Natural killer cell treated with Interleukin-12 subunit alpha and Interleukin-12 subunit beta and Interleukin-15 and Interleukin-18, amount 100 ng/mL, for 72 hours (primary cell): ENCODE data around the gene MMS22L. TPM values are rescaled to one million over a fixed set of nuclear protein-coding genes. Genes with fewer than 3 reads are reported as not detected.
A peak's percentile ranks its signal among the peaks of the same experiment; 100 is the strongest.
"Not testable (repeated sequence)": the region's sequence is repeated elsewhere in the genome, so short reads cannot be mapped to it uniquely, and the experiment has no call there.

Experiments
- ATAC-seq, 2 donors: fragments of 150-1000 bp; cut with Tn5 transposase in 1 of 2; sonication (Bioruptor Pico), chemical (Tn5 transposase) in 1 of 2; 2 replicates each; pipeline ENCODE4 v1.10.0; 2021
- DNase-seq: peaks from one replicate; pipeline ENCODE4 v3.0.0; 2022; ENCODE audit warnings: low spot score
- H3K27ac Mint-ChIP-seq, 2 donors: 1 replicate in 1 of 2; 2 replicates in 1 of 2; pipeline ENCODE4 v1.8.0; 2022; ENCODE audit warnings: mixed read lengths in 2 of 2, mild to moderate bottlenecking in 1 of 2, moderate library complexity in 1 of 2
- H3K27me3 Mint-ChIP-seq, 2 donors: 1 replicate in 1 of 2; 2 replicates in 1 of 2; pipeline ENCODE4 v1.8.0; 2022; ENCODE audit warnings: mixed read lengths in 2 of 2
- H3K36me3 Mint-ChIP-seq: one replicate; pipeline ENCODE4 v1.8.0; 2022; ENCODE audit warnings: mixed read lengths
- H3K4me1 Mint-ChIP-seq, 2 donors: 1 replicate in 1 of 2; 2 replicates in 1 of 2; pipeline ENCODE4 v1.8.0; 2022; ENCODE audit warnings: low read depth in 2 of 2, mixed read lengths in 2 of 2, mild to moderate bottlenecking in 1 of 2
- H3K4me3 Mint-ChIP-seq: one replicate; pipeline ENCODE4 v1.8.0; 2022; ENCODE audit warnings: mixed read lengths
- H3K9me3 Mint-ChIP-seq: 2 replicates; pipeline ENCODE4 v1.8.0; 2022; ENCODE audit warnings: mixed read lengths
- total RNA-seq, 2 donors: library from RNA; stranded (reverse); gene quantifications; one replicate each; pipeline ENCODE4 v1.2.3, GENCODE V29; 2022

MMS22L gene
- total RNA-seq, 2 donors from 2014 or later = 30.8 to 66.9 TPM

- Mint-ChIP-seq H3K27ac (no peak overlapping the region), H3K27me3 (no peaks in the 10 kb centered on the region), H3K4me3 (no peak overlapping the region), H3K9me3 (no peaks in the 10 kb centered on the region), H3K36me3 (no peaks in the 10 kb centered on the region), H3K4me1 (no peaks in the 10 kb centered on the region)
- no peak for DNase-seq
- no peak for ATAC-seq
These were observed 77.0 kb downstream of the MMS22L start for GRCh38 chr6:97205966-97206365.

GRCh38 chr6:97203343-97203742 lies 79.7 kb downstream of the MMS22L start:
- ATAC-seq (no peak), DNase-seq (no peak)
- Mint-ChIP-seq H3K4me3 (no peak overlapping the region), H3K36me3 (no peaks in the 10 kb centered on the region), H3K27me3 (no peaks in the 10 kb centered on the region), H3K4me1 (no peaks in the 10 kb centered on the region), H3K9me3 (no peaks in the 10 kb centered on the region), H3K27ac (no peak overlapping the region)

- no peak for DNase-seq
- Mint-ChIP-seq H3K27ac (no peak overlapping the region), H3K4me3 (no peak overlapping the region), H3K9me3 (no peaks in the 10 kb centered on the region), H3K36me3 (no peaks in the 10 kb centered on the region), H3K4me1 (no peaks in the 10 kb centered on the region), H3K27me3 (no peaks in the 10 kb centered on the region)
- no peak for ATAC-seq
These were observed 84.9 kb downstream of the MMS22L start for GRCh38 chr6:97198046-97198565.

- no peak overlapping the region for H3K27ac Mint-ChIP-seq
- no peak overlapping the region for H3K4me3 Mint-ChIP-seq
- no peaks in the 10 kb centered on the region for H3K27me3 Mint-ChIP-seq
- ATAC-seq = no peak
- no peaks in the 10 kb centered on the region for H3K36me3 Mint-ChIP-seq
- H3K9me3 Mint-ChIP-seq = no peaks in the 10 kb centered on the region
- peaks cover 0 to 5% of the 10 kb centered on the region in 2 donors for H3K4me1 Mint-ChIP-seq
- DNase-seq = no peak
These were observed 87.9 kb downstream of the MMS22L start for GRCh38 chr6:97195117-97195516.

- H3K9me3 Mint-ChIP-seq = no peaks in the 10 kb centered on the region
- no peaks in the 10 kb centered on the region for H3K36me3 Mint-ChIP-seq
- no peak for DNase-seq
- no peaks in the 10 kb centered on the region for H3K27me3 Mint-ChIP-seq
- no peak overlapping the region for H3K4me3 Mint-ChIP-seq
- H3K27ac Mint-ChIP-seq = no peak overlapping the region
- H3K4me1 Mint-ChIP-seq = peaks cover 0 to 5% of the 10 kb centered on the region in 2 donors
- no peak for ATAC-seq
These were observed 93.2 kb downstream of the MMS22L start for GRCh38 chr6:97189767-97190166.

- ATAC-seq (no peak), DNase-seq (no peak)
- Mint-ChIP-seq H3K27ac (no peak overlapping the region), H3K4me3 (no peak overlapping the region), H3K9me3 (no peaks in the 10 kb centered on the region), H3K36me3 (no peaks in the 10 kb centered on the region), H3K27me3 (no peaks in the 10 kb centered on the region), H3K4me1 (peaks cover 0 to 5% of the 10 kb centered on the region in 2 donors)
These were observed 95.1 kb downstream of the MMS22L start for GRCh38 chr6:97187951-97188350.

GRCh38 chr6:97186416-97186999 lies 96.5 kb downstream of the MMS22L start:
- no peak overlapping the region for H3K4me3 Mint-ChIP-seq
- H3K4me1 Mint-ChIP-seq = peaks cover 0 to 5% of the 10 kb centered on the region in 2 donors
- ATAC-seq = peak in 1 of 2 donors; percentile 69
- no peaks in the 10 kb centered on the region for H3K36me3 Mint-ChIP-seq
- H3K27ac Mint-ChIP-seq = no peak overlapping the region
- no peaks in the 10 kb centered on the region for H3K9me3 Mint-ChIP-seq
- DNase-seq = peak; percentile 66
- no peaks in the 10 kb centered on the region for H3K27me3 Mint-ChIP-seq

- no peaks in the 10 kb centered on the region for H3K9me3 Mint-ChIP-seq
- no peaks in the 10 kb centered on the region for H3K27me3 Mint-ChIP-seq
- H3K27ac Mint-ChIP-seq = no peak overlapping the region
- DNase-seq (no peak), ATAC-seq (no peak)
- no peak overlapping the region for H3K4me3 Mint-ChIP-seq
- no peaks in the 10 kb centered on the region for H3K4me1 Mint-ChIP-seq
- peaks cover 5% of the 10 kb centered on the region for H3K36me3 Mint-ChIP-seq
These were observed 105.1 kb downstream of the MMS22L start for GRCh38 chr6:97177905-97178304.

GRCh38 chr6:97176468-97176867 lies 106.5 kb downstream of the MMS22L start:
- H3K36me3 Mint-ChIP-seq = peaks cover 5% of the 10 kb centered on the region
- DNase-seq (no peak), ATAC-seq (no peak)
- no peaks in the 10 kb centered on the region for H3K27me3 Mint-ChIP-seq
- H3K4me3 Mint-ChIP-seq = no peak overlapping the region
- H3K4me1 Mint-ChIP-seq = no peaks in the 10 kb centered on the region
- no peak overlapping the region for H3K27ac Mint-ChIP-seq
- no peaks in the 10 kb centered on the region for H3K9me3 Mint-ChIP-seq

GRCh38 chr6:97175806-97176205 lies 107.2 kb downstream of the MMS22L start:
- Mint-ChIP-seq H3K9me3 (no peaks in the 10 kb centered on the region), H3K27ac (no peak overlapping the region), H3K4me1 (no peaks in the 10 kb centered on the region), H3K27me3 (no peaks in the 10 kb centered on the region), H3K4me3 (no peak overlapping the region), H3K36me3 (peaks cover 10% of the 10 kb centered on the region)
- ATAC-seq (no peak), DNase-seq (no peak)

- no peak overlapping the region for H3K4me3 Mint-ChIP-seq
- H3K36me3 Mint-ChIP-seq = peaks cover 10% of the 10 kb centered on the region
- H3K27ac Mint-ChIP-seq = no peak overlapping the region
- ATAC-seq = no peak
- no peaks in the 10 kb centered on the region for H3K4me1 Mint-ChIP-seq
- no peaks in the 10 kb centered on the region for H3K9me3 Mint-ChIP-seq
- no peak for DNase-seq
- H3K27me3 Mint-ChIP-seq = no peaks in the 10 kb centered on the region
These were observed 108.5 kb downstream of the MMS22L start for GRCh38 chr6:97174471-97174870.

- Mint-ChIP-seq H3K4me3 (no peak overlapping the region), H3K4me1 (no peaks in the 10 kb centered on the region), H3K27me3 (no peaks in the 10 kb centered on the region), H3K36me3 (peaks cover 49% of the 10 kb centered on the region), H3K9me3 (peaks cover 12% of the 10 kb centered on the region), H3K27ac (no peak overlapping the region)
- DNase-seq (no peak), ATAC-seq (no peak)
These were observed 122.7 kb downstream of the MMS22L start for GRCh38 chr6:97160280-97160679.

- not testable (repeated sequence) for H3K4me3 Mint-ChIP-seq, H3K27ac Mint-ChIP-seq, DNase-seq, H3K27me3 Mint-ChIP-seq, ATAC-seq, H3K9me3 Mint-ChIP-seq, H3K4me1 Mint-ChIP-seq
- H3K36me3 Mint-ChIP-seq = peaks cover 34% of the 10 kb centered on the region
These were observed 127.6 kb downstream of the MMS22L start for GRCh38 chr6:97155447-97155846.

- Mint-ChIP-seq H3K4me1 (no peaks in the 10 kb centered on the region), H3K4me3 (no peak overlapping the region), H3K27me3 (no peaks in the 10 kb centered on the region), H3K9me3 (peaks cover 9% of the 10 kb centered on the region), H3K27ac (no peak overlapping the region), H3K36me3 (peaks cover 30% of the 10 kb centered on the region)
- ATAC-seq = no peak
- DNase-seq = no peak
These were observed 129.0 kb downstream of the MMS22L start for GRCh38 chr6:97154015-97154414.

GRCh38 chr6:97151601-97152000 lies 131.4 kb downstream of the MMS22L start:
- Mint-ChIP-seq H3K27ac (no peak overlapping the region), H3K9me3 (peaks cover 9% of the 10 kb centered on the region), H3K36me3 (peaks cover 11% of the 10 kb centered on the region), H3K4me3 (no peak overlapping the region), H3K27me3 (no peaks in the 10 kb centered on the region), H3K4me1 (no peaks in the 10 kb centered on the region)
- DNase-seq = no peak
- no peak for ATAC-seq
